Measurements from ENCODE around the gene GPR15LG. TPM values are rescaled to one million over a fixed set of nuclear protein-coding genes. Genes with fewer than 3 reads are reported as not detected.

GPR15LG gene
- total RNA-seq, 1 donor = not detected

GRCh38 chr10:84191106-84191505, 17.5 kb downstream of the GPR15LG start:
- no peak for DNase-seq (ENCODE audit: low read depth in 2 of 3, low spot score in 2 of 3)

- DNase-seq (ENCODE audit: low read depth in 2 of 3, low spot score in 2 of 3) = no peak
Measured at GRCh38 chr10:84193327-84193726, 19.7 kb downstream of the GPR15LG start.

DNA sequence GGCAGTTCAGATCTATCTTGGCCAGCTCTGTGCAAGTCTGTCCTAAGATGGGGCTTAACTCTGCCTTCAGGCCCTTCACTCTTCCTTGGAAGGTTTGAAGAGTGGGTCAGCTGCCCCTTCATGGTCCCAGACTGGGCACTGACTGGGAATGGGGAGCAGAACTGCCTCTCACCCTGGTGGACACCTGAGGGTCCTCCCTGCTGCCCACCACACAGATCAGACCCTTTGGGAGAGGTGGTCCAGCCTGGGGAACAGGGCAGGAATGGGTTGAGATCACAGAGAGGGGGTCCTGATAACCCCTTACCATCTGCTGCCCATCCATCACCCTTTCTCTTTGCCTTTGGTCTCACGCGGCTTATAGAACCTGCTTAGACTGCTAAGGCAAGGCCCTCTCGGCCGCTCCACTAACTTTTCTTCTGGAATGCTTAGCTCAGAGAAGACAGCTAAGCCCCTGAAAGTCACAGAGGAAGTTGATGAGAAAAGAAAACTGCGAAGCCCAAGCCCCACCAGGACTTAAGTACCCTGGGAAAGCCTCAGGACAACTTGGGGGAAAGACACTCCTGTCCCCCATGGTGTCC, 20.3 kb downstream of the GPR15LG start:
- peak in 1 of 3 donors; percentile 11 for DNase-seq (ENCODE audit: low read depth in 2 of 3, low spot score in 2 of 3)

- peak in 2 of 3 donors; percentile 39 to 47 for DNase-seq (ENCODE audit: low read depth in 2 of 3, low spot score in 2 of 3)
Measured at GRCh38 chr10:84194424-84195043, 20.9 kb downstream of the GPR15LG start, which contains the start of gene CDHR1. TSS of gene CDHR1 (plus strand) at chr10:84194537. CDS start at chr10:84194761, 224 bp downstream.

- no peak for DNase-seq (ENCODE audit: low read depth in 2 of 3, low spot score in 2 of 3)
Measured at GRCh38 chr10:84195044-84195830, 21.6 kb downstream of the GPR15LG start.

- DNase-seq (ENCODE audit: low read depth in 2 of 3, low spot score in 2 of 3) = peak in 1 of 3 donors; percentile 24
Measured at GRCh38 chr10:84196083-84196482, 22.5 kb downstream of the GPR15LG start.

GRCh38 chr10:84196941-84197340, 23.3 kb downstream of the GPR15LG start:
- no peak for DNase-seq (ENCODE audit: low read depth in 2 of 3, low spot score in 2 of 3)

DNA sequence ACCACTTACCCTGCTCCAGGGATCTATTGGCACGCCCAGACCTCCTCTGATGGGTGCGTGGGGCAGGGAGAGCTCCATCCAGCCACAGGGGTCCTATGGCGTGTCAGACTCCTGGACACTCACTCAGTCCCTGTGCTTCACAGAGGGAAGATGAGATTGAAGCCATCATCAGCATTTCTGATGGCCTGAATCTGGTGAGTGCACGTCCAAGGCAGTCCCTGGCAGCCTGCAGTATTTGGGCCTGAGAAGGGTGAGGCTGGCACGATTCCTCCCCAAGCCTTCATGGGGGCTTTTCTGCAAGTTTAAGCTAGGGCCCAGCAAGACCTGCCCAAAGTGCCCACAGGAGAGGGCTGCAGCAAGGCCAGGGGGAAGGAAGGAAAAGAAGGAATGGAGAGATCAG, 24.0 kb downstream of the GPR15LG start:
- DNase-seq (ENCODE audit: low read depth in 2 of 3, low spot score in 2 of 3) = no peak

- no peak for DNase-seq (ENCODE audit: low read depth in 2 of 3, low spot score in 2 of 3)
Measured at GRCh38 chr10:84198206-84198915, 24.8 kb downstream of the GPR15LG start.

DNA sequence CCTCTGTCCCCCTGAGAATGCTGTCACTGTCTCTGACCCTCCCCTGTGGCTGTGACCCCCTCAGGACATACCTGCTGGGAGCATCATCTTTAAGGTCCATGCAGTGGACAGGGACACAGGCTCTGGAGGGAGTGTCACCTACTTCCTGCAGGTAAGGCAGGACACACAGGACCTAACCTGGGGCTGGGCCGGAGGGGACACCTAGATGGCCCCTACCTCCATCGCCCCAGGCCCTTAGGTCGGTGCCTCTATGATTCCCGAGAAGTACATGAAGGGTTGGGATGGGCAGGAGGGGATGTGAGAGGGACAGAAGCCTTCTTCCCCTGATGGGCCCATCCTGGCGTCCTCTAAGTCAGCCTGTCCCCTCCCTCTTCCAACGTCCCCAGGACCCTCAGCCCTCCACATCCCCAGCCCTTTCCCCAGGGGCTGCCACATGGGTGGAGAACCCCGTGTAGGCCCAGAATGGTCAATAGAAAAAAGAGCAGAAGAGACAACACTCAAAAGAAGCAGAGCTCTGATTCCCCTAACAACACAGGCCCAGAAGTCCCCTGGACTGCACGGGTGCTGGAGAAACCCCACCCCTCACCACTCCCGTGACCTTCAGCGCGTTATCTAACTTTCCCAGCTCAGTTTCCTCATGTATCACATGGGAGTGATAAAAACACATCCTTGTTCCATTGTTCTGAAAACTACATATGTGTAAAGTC, 27.1 kb downstream of the GPR15LG start:
- DNase-seq (ENCODE audit: low read depth in 2 of 3, low spot score in 2 of 3) = no peak

DNA sequence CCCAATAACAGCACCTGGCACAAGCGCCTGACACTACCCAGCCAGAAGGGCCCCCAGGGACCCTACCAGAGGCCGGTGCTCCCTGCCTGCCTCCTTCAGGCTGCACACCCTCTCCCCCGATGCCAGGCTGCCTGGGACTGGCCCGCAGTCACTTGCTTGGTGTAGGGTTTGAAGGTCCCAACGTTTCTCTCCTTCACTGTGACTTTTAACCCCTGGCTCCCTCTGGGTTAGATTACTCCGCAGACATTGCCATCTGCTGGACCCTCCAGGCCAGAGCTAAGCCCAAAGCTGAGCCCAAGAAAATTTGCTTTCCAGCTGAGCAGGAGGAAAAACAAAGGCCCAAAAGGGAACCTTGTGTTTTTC, 27.6 kb downstream of the GPR15LG start:
- DNase-seq (ENCODE audit: low read depth in 2 of 3, low spot score in 2 of 3) = no peak

- no peak for DNase-seq (ENCODE audit: low read depth in 2 of 3, low spot score in 2 of 3)
Measured at GRCh38 chr10:84201682-84202081, 28.1 kb downstream of the GPR15LG start.

GRCh38 chr10:84202349-84202748, 28.7 kb downstream of the GPR15LG start:
- no peak for DNase-seq (ENCODE audit: low read depth in 2 of 3, low spot score in 2 of 3)

- no peak for DNase-seq (ENCODE audit: low read depth in 2 of 3, low spot score in 2 of 3)
Measured at GRCh38 chr10:84204122-84204521, 30.5 kb downstream of the GPR15LG start.

- DNase-seq (ENCODE audit: low read depth in 2 of 3, low spot score in 2 of 3) = no peak
Measured at GRCh38 chr10:84204610-84205009, 31.0 kb downstream of the GPR15LG start.

GRCh38 chr10:84205049-84205852, 31.6 kb downstream of the GPR15LG start:
- peak in 2 of 3 donors; percentile 44 to 71 for DNase-seq (ENCODE audit: low read depth in 2 of 3, low spot score in 2 of 3)

DNA sequence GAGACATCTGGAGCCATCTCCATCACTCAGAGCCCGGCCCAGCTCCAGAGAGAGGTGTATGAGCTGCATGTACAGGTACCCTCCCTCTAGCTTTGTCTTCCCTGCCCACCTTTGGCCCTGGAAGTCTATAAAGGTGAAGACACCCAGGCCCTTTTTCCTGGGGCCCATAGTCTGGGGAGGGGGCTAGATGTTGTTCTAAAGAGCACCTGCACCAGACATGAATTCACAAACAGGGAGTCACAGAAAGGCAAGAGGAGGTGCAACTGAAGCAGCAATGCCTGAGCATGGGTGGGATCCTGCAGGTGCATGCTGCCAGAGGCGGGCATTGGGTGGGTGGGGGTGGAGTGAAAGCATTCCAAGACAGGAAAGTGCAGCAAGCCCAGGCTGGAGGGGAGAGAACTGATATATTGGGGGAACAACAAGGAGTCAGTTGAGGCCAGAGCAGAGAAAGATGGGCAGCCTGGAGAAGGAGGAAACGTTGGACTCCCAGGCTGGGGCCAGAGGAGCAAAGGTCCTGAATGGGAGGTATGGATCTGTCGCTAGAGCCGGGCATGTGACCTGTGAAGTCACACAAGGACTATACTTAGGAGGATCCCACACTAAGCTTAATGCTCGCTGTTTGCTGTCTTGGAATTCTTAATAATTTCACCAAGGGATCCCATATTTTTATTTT, 32.4 kb downstream of the GPR15LG start:
- no peak for DNase-seq (ENCODE audit: low read depth in 2 of 3, low spot score in 2 of 3)

DNA sequence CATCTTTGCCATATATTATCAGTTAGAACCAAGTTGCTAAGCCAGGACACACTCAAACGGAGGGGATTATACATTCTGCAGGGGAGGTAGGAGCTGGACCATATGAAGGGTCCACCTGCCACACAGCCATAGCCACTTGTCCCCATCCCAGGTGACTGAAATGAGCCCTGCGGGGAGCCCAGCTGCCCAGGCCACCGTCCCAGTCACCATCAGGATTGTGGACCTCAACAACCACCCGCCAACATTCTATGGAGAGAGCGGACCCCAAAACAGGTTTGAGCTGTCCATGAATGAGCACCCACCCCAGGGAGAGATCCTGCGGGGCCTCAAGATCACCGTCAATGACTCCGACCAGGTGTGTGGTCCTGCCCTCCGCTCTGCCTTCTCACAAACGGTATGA, 34.4 kb downstream of the GPR15LG start:
- no peak for DNase-seq (ENCODE audit: low read depth in 2 of 3, low spot score in 2 of 3)

GRCh38 chr10:84211566-84211965, 38.0 kb downstream of the GPR15LG start:
- no peak for DNase-seq (ENCODE audit: low read depth in 2 of 3, low spot score in 2 of 3)

Data from hematopoietic multipotent progenitor cell (in vitro differentiated cells).